Transverse colon (tissue), 4 donors: ENCODE measurements around the gene MGAT4A. TPM values are rescaled to one million over a fixed set of nuclear protein-coding genes. Genes with fewer than 3 reads are reported as not detected.

Experiments
- DNase-seq: peaks from one replicate; pipeline ENCODE4 v3.0.0-alpha.2; 2019
- H3K27ac ChIP-seq, 4 donors: fragments of 200-600 bp; sonication (generic); 2 replicates each; pipeline ENCODE4 v1.5.1; 2016 to 2018; ENCODE audit warnings: inconsistent platforms in 4 of 4
- H3K27me3 ChIP-seq: fragments of 200-600 bp; sonication (generic); 2 replicates; pipeline ENCODE4 v1.5.1; 2017; ENCODE audit warnings: inconsistent platforms
- H3K36me3 ChIP-seq, 4 donors: fragments of 200-600 bp; sonication (generic); 2 replicates each; pipeline ENCODE4 v1.5.1; 2017 to 2019; ENCODE audit warnings: inconsistent platforms in 4 of 4
- H3K4me1 ChIP-seq, 4 donors: fragments of 200-600 bp; sonication (generic); 2 replicates each; pipeline ENCODE4 v1.5.1; 2017 to 2020; ENCODE audit warnings: inconsistent platforms in 4 of 4
- H3K4me3 ChIP-seq, 4 donors: fragments of 200-600 bp; sonication (generic); 1 replicate in 1 of 4; 2 replicates in 3 of 4; pipeline versions ENCODE4 v1.5.1 to v1.6.1; 2017 to 2019; ENCODE audit warnings: inconsistent platforms in 4 of 4
- H3K9me3 ChIP-seq, 2 donors: fragments of 200-600 bp; sonication (generic); 2 replicates each; pipeline ENCODE4 v1.5.1; 2017 to 2019; ENCODE audit warnings: inconsistent platforms in 2 of 2
- CTCF ChIP-seq, 5 experiments: fragments of 200-600 bp in 3 of 5; fragments of 450-650 bp in 2 of 5; sonication (generic) in 3 of 5; IDR thresholded peaks; 1 replicate in 2 of 5; 2 replicates in 3 of 5; pipeline ENCODE4 v1.5.1; 2016 to 2017; ENCODE audit warnings: antibody characterized with exemption in 5 of 5, inconsistent platforms in 3 of 5, mild to moderate bottlenecking in 2 of 5, moderate library complexity in 1 of 5
- EP300 ChIP-seq: sonication (generic); formaldehyde crosslinking; IDR thresholded peaks from one replicate; pipeline ENCODE4 v1.6.1; 2017; ENCODE audit warnings: antibody characterized with exemption, low read depth
- POLR2A ChIP-seq: fragments of 450-650 bp; IDR thresholded peaks from one replicate; pipeline ENCODE4 v1.6.1; 2016; ENCODE audit warnings: antibody characterized with exemption, mild to moderate bottlenecking, moderate library complexity
- POLR2AphosphoS5 ChIP-seq, 3 donors: sonication (generic); formaldehyde crosslinking; IDR thresholded peaks; one replicate each; pipeline ENCODE4 v1.6.1; 2016; ENCODE audit warnings: antibody characterized with exemption in 3 of 3
- WGBS, 2 donors: methylation state at CpG; one replicate each; pipeline ENCODE4 v1.1.5; 2018; ENCODE audit warnings: low coverage in 1 of 2; 5-methylcytosine and 5-hydroxymethylcytosine counted together
- in situ Hi-C, 4 donors: fragments of 200-750 bp; cut with MboI; loops; one replicate each; pipeline versions ENCODE4 v1.15.0 to v1.15.1; 2017; ENCODE audit warnings: low sequenced_read_pairs in 3 of 4, low pct_ligation_motif_present in 1 of 4, low pct_unique_long_range_greater_than_20kb in 1 of 4
- intact Hi-C: fragments of 100-400 bp; cut with DNase I; formaldehyde crosslinking; loops from one replicate; pipeline ENCODE4 v1.15.1; 2023; ENCODE audit warnings: low total_unique reads
- total RNA-seq, 4 donors: library from RNA; depleted of rRNA; stranded (reverse); fragments of >200 nt; gene quantifications; one replicate each; pipeline ENCODE4 v1.1.0, GENCODE V29; 2016

MGAT4A gene
- total RNA-seq, 4 donors from 2014 or later, result 29.9 to 237 (median 124) TPM

- no peaks in the 10 kb centered on the region for H3K27me3 ChIP-seq
- intact Hi-C loops (no loop called here), in situ Hi-C loops (no loop called here)
- peaks cover 0 to 8% (median 6%) of the 10 kb centered on the region in 4 donors for H3K4me1 ChIP-seq
- H3K36me3 ChIP-seq, result no peaks in the 10 kb centered on the region
- no peak overlapping the region for H3K27ac ChIP-seq
- no peaks in the 10 kb centered on the region for H3K9me3 ChIP-seq
- TF ChIP-seq CTCF (IDR thresholded peaks at IDR 0.05) (no peak), EP300 (no peak), POLR2A (no peak), POLR2AphosphoS5 (IDR thresholded peaks at IDR 0.05) (no peak)
- no peak for DNase-seq
- H3K4me3 ChIP-seq, result no peak overlapping the region
Observed at GRCh38 chr2:98746426-98746825, 15.5 kb upstream of the MGAT4A start.

DNA sequence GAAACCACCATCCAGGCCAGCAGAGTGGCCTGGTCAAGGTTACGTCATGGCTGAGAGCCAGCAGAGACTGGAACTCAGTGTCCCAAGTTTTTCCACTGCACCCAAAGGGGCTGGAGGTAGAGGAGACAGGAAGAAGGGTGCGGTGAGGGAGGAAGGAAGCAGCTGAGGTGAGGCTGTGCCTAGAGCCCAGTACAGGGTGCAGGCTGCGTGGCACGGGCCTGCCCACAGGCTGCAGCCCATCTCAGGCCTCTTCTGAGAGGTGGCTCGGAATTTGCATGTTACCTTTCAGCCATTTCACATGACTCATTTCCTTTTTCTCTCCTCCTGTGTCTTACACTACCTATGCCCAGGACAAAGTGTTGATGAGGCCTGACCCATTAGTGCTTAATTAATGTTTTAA is 13.7 kb upstream of the MGAT4A start:
- DNase-seq, result no peak

DNA sequence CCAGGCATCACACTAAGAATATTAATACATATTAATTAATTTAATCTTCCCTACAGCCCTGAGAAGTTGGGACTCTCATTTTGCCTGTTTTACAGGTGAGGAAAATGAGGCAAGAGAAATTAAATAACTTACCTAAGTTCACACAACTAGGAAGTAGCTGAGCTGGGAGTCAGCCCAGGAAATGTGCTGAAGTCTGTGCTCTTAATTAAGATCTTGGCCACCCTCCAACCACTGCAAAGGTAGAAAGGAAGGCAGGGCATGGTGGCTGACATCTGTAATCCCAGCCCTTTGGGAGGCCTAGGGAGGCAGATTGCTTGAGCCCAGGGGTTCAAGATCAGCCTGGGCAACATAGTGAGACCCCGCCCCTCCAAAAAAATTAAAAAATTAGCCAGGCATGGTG is 12.9 kb upstream of the MGAT4A start:
- DNase-seq, result peak; percentile 34
- Histone ChIP-seq H3K9me3 (no peaks in the 10 kb centered on the region), H3K36me3 (no peaks in the 10 kb centered on the region), H3K27me3 (no peaks in the 10 kb centered on the region), H3K27ac (peak overlapping the region in 1 of 4 donors; percentile 3), H3K4me3 (no peak overlapping the region), H3K4me1 (peaks cover 0 to 8% (median 6%) of the 10 kb centered on the region in 4 donors)
- WGBS, 2 donors, result 100% methylated on average over 1 of the region's 1 CpG; no CpG with 5 or more reads in 1 of the 2 donors
- in situ Hi-C loops (no loop called here), intact Hi-C loops (no loop called here)
- TF ChIP-seq EP300 (no peak), CTCF (IDR thresholded peaks at IDR 0.05) (no peak), POLR2AphosphoS5 (IDR thresholded peaks at IDR 0.05) (no peak), POLR2A (no peak)

More for the DNA sequence above, 13.7 kb upstream of the MGAT4A start:
- Histone ChIP-seq H3K27ac (no peak overlapping the region), H3K4me1 (peaks cover 0 to 8% (median 6%) of the 10 kb centered on the region in 4 donors), H3K9me3 (no peaks in the 10 kb centered on the region), H3K36me3 (no peaks in the 10 kb centered on the region), H3K27me3 (no peaks in the 10 kb centered on the region), H3K4me3 (no peak overlapping the region)
- TF ChIP-seq POLR2A (no peak), CTCF (IDR thresholded peaks at IDR 0.05) (no peak), EP300 (no peak), POLR2AphosphoS5 (IDR thresholded peaks at IDR 0.05) (no peak)
- 78% methylated on average over 5 of the region's 5 CpGs; no CpG with 5 or more reads in 1 of the 2 donors for WGBS, 2 donors
- intact Hi-C loops (no loop called here), in situ Hi-C loops (no loop called here)

- H3K9me3 ChIP-seq, result no peaks in the 10 kb centered on the region
- no peaks in the 10 kb centered on the region for H3K27me3 ChIP-seq
- no peaks in the 10 kb centered on the region for H3K36me3 ChIP-seq
- H3K4me1 ChIP-seq, result peaks cover 0 to 17% (median 14%) of the 10 kb centered on the region in 4 donors
- no peak for DNase-seq
- in situ Hi-C loops, result no loop called here
- TF ChIP-seq POLR2AphosphoS5 (IDR thresholded peaks at IDR 0.05) (no peak), CTCF (IDR thresholded peaks at IDR 0.05) (no peak), POLR2A (no peak), EP300 (no peak)
- H3K27ac ChIP-seq, result no peak overlapping the region
- intact Hi-C loops, result no loop called here
- no peak overlapping the region for H3K4me3 ChIP-seq
Observed at GRCh38 chr2:98739020-98739419, 8.1 kb upstream of the MGAT4A start.
